Parathyroid adenoma (tissue), 2 donors: ENCODE data around the gene ERAL1.
"Not testable (repeated sequence)": the region's sequence is repeated elsewhere in the genome, so short reads cannot be mapped to it uniquely, and the experiment has no call there.

Experiments used
- H2AFZ ChIP-seq: fragments of 300-600 bp; sonication (generic); one replicate; pipeline ENCODE4 v1.7.0; 2017; ENCODE audit warnings: antibody characterized with exemption, mild to moderate bottlenecking
- H3K27ac ChIP-seq: fragments of 300-600 bp; sonication (generic); one replicate; pipeline ENCODE4 v1.7.0; 2017
- H3K27me3 ChIP-seq: fragments of 300-600 bp; sonication (generic); one replicate; pipeline ENCODE4 v1.7.0; 2017; ENCODE audit warnings: low read length; ENCODE audit not compliant: control insufficient read depth, insufficient read depth
- H3K36me3 ChIP-seq: fragments of 300-600 bp; sonication (generic); one replicate; pipeline ENCODE4 v1.7.0; 2017; ENCODE audit warnings: low read length; ENCODE audit not compliant: control insufficient read depth, insufficient read depth
- H3K4me1 ChIP-seq: fragments of 300-600 bp; sonication (generic); one replicate; pipeline ENCODE4 v1.7.0; 2017; ENCODE audit warnings: control low read depth
- H3K4me2 ChIP-seq: fragments of 300-600 bp; sonication (generic); one replicate; pipeline ENCODE4 v1.7.0; 2017; ENCODE audit warnings: low read length
- H3K4me3 ChIP-seq: fragments of 300-600 bp; sonication (generic); one replicate; pipeline ENCODE4 v1.7.0; 2017; ENCODE audit warnings: low read depth, low read length
- H3K79me2 ChIP-seq: fragments of 300-600 bp; sonication (generic); one replicate; pipeline ENCODE4 v1.7.0; 2017; ENCODE audit warnings: control low read depth
- H3K9ac ChIP-seq: fragments of 300-600 bp; sonication (generic); one replicate; pipeline ENCODE4 v1.7.0; 2017; ENCODE audit warnings: mild to moderate bottlenecking
- H3K9me3 ChIP-seq: fragments of 300-600 bp; sonication (generic); one replicate; pipeline ENCODE4 v1.7.0; 2017; ENCODE audit warnings: low read length; ENCODE audit not compliant: control insufficient read depth
- TF ChIP-seq, protein P1 (sequence below): fragments of 300-600 bp; sonication (generic); IDR thresholded peaks from one replicate; pipeline ENCODE4 v1.7.0; 2017; ENCODE audit warnings: antibody characterized with exemption, mild to moderate bottlenecking
- donor health status: primary hyperparathyroidism.

The ERAL1 gene

DNA sequence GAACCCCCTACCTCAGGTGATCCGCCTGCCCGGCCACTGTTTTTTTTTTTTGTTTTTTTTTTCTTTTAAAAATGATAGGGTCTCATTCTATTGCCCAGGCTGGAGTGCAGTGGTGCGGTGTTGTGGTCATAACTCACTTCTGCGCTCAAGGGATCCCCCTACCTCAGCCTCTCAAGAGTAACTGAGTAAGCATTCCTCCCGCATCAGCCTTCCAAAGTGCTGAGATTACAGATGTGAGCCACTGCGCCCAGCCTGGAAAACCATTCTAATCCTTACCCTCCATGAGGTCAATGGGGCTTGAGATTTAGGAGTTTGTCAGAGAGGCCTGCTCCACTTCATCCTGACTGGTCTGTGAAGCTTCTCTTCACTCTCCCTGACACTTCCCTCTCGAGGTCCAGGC lies 12.5 kb downstream of the ERAL1 start:
- Histone ChIP-seq H3K4me1 (no peaks in the 10 kb centered on the region), H3K9ac (no peak overlapping the region), H3K27me3 (no peaks in the 10 kb centered on the region), H3K79me2 (no peaks in the 10 kb centered on the region), H3K4me3 (no peak overlapping the region), H2AFZ (no peak overlapping the region), H3K36me3 (no peaks in the 10 kb centered on the region), H3K27ac (no peak overlapping the region), H3K4me2 (no peak overlapping the region), H3K9me3 (no peaks in the 10 kb centered on the region)
- TF ChIP-seq, protein P1, sequence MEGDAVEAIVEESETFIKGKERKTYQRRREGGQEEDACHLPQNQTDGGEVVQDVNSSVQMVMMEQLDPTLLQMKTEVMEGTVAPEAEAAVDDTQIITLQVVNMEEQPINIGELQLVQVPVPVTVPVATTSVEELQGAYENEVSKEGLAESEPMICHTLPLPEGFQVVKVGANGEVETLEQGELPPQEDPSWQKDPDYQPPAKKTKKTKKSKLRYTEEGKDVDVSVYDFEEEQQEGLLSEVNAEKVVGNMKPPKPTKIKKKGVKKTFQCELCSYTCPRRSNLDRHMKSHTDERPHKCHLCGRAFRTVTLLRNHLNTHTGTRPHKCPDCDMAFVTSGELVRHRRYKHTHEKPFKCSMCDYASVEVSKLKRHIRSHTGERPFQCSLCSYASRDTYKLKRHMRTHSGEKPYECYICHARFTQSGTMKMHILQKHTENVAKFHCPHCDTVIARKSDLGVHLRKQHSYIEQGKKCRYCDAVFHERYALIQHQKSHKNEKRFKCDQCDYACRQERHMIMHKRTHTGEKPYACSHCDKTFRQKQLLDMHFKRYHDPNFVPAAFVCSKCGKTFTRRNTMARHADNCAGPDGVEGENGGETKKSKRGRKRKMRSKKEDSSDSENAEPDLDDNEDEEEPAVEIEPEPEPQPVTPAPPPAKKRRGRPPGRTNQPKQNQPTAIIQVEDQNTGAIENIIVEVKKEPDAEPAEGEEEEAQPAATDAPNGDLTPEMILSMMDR: no peak

DNA sequence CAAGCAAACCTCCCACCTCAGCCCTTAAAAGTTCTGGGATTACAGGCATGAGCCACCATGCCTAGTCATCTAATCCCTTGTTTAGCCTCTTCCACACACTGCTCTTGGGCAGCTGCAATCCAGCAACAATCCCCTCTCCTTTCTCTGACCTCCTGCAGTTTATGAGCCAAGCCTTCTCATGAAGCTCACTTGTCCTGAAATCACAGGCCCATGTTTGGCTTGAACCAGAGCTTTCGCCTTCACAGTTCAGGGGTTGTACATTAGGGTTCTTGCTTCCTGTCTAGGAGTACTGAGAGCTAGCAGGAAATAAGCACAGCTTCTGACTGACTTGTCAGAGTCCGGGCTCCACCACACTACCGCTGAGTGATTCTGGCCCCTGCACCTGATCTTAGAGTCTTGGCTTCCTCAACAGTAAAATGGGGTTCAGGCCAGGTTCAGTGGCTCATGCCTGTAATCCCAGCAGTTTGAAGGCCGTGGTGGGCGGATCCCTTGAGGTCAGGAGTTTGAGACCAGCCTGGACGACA lies 16.3 kb downstream of the ERAL1 start:
- H3K4me1 ChIP-seq: no peaks in the 10 kb centered on the region
- H3K27me3 ChIP-seq: no peaks in the 10 kb centered on the region
- H3K4me2 ChIP-seq: no peak overlapping the region
- TF ChIP-seq, protein P1: no peak
- H3K27ac ChIP-seq: no peak overlapping the region
- no peaks in the 10 kb centered on the region for H3K9me3 ChIP-seq
- H2AFZ ChIP-seq: no peak overlapping the region
- H3K79me2 ChIP-seq: no peaks in the 10 kb centered on the region
- H3K36me3 ChIP-seq: no peaks in the 10 kb centered on the region
- H3K9ac ChIP-seq: no peak overlapping the region
- no peak overlapping the region for H3K4me3 ChIP-seq

DNA sequence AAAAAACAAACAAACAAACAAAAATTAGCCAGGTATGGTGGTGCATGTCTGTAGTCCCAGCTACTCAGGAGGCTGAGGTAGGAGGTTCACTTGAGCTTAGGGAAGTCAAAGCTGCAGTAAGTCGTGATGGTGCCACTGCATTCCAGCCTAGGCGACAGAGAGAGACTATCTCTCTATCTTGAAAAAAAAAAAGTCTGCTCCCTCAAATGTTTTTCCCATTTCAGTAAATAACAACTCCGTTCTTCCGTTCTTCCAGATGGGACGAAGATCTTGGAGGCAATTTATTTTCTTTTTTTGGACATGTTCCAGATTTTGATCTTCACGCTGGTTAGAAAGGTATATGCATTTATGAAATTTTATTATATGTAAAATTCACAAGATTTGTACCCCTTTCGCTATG lies 19.0 kb downstream of the ERAL1 start:
- Histone ChIP-seq H3K9ac (no peak overlapping the region), H3K4me2 (no peak overlapping the region), H3K4me3 (no peak overlapping the region), H3K27me3 (no peaks in the 10 kb centered on the region), H3K9me3 (no peaks in the 10 kb centered on the region), H3K4me1 (no peaks in the 10 kb centered on the region), H3K36me3 (no peaks in the 10 kb centered on the region), H3K27ac (no peak overlapping the region), H2AFZ (no peak overlapping the region), H3K79me2 (no peaks in the 10 kb centered on the region)
- TF ChIP-seq, protein P1: no peak

- no peaks in the 10 kb centered on the region for H3K9me3 ChIP-seq
- no peaks in the 10 kb centered on the region for H3K4me1 ChIP-seq
- H3K79me2 ChIP-seq: no peaks in the 10 kb centered on the region
- H3K27ac ChIP-seq: no peak overlapping the region
- H3K4me3 ChIP-seq: no peak overlapping the region
- no peaks in the 10 kb centered on the region for H3K27me3 ChIP-seq
- no peaks in the 10 kb centered on the region for H3K36me3 ChIP-seq
- H3K9ac ChIP-seq: no peak overlapping the region
- H2AFZ ChIP-seq: no peak overlapping the region
- H3K4me2 ChIP-seq: no peak overlapping the region
- TF ChIP-seq, protein P1: no peak
Observed at GRCh38 chr17:28874750-28875149, 19.9 kb downstream of the ERAL1 start.

GRCh38 chr17:28875848-28876550 lies 21.2 kb downstream of the ERAL1 start:
- Histone ChIP-seq H3K36me3 (no peaks in the 10 kb centered on the region), H3K9me3 (no peaks in the 10 kb centered on the region), H3K27ac (no peak overlapping the region), H2AFZ (no peak overlapping the region), H3K27me3 (no peaks in the 10 kb centered on the region), H3K4me2 (no peak overlapping the region), H3K4me1 (no peaks in the 10 kb centered on the region), H3K79me2 (no peaks in the 10 kb centered on the region), H3K9ac (no peak overlapping the region), H3K4me3 (no peak overlapping the region)
- TF ChIP-seq, protein P1: no peak

- H3K27ac ChIP-seq, H2AFZ ChIP-seq, H3K27me3 ChIP-seq, H3K4me3 ChIP-seq, H3K4me2 ChIP-seq, H3K9me3 ChIP-seq, H3K9ac ChIP-seq, H3K4me1 ChIP-seq, H3K79me2 ChIP-seq, H3K36me3 ChIP-seq: not testable (repeated sequence)
Observed at GRCh38 chr17:28877150-28877711, 22.4 kb downstream of the ERAL1 start.
